Measurements from ENCODE around the gene CHKA. TPM values are rescaled to one million over a fixed set of nuclear protein-coding genes. Genes with fewer than 3 reads are reported as not detected.

The CHKA gene
- total RNA-seq, 1 donor = 10.8 TPM

DNA sequence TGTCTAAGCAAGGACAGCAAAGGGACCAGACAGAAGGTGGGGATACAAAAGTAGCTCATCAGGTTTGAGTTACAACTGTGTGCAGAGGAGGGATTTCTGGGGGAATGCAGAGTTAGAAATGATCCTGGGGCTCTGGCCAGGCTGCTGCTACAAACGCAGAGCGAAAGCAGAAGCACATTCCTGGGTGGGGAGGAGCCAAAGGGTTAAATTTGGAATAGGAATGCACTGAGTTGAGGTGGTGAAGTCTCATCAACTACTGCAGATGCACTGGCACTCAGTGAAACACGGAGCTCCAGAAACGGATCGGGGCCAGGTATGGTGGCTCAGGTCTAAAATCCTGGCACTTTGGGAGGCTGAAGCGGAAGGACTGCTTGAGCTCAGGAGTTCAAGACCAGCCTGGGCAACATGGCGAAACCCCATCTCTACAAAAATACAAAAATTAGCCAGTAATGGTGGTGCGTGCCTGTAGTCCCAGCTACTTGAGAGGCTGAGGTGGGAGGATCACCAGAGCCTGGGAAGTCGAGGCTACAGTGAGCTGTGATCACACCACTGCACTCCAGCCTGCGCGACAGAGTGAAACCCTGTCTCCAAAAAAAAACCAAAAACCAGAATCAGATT lies 3.2 kb downstream of the CHKA start:
- no peak for DNase-seq (ENCODE audit: low read depth)
- H3K4me3 ChIP-seq (ENCODE audit: low read depth, low read length) = peak overlapping the region; percentile 3
- no peak for TF ChIP-seq CTCF (IDR thresholded peaks at IDR 0.05; ENCODE audit: insufficient read depth, low read depth, low read length)

DNA sequence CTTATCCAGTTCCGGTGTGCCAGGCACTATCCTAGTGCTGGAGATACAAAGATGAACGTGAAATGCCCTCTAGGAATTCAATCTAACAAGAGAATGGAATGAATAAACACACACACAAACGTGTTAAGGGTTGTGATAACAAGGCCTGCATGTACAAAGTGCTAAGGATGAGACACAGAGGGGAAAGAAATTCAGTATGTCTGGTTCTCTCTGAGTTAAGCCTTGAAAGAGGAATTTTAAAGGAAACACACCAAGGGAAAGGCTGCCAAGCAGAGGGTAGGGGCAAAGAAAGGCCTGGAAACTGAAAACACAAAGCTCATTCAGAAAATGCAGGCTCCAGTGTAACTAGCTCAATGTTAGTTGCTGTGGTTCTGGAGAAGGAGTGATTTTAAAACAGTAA lies 4.2 kb downstream of the CHKA start:
- DNase-seq (ENCODE audit: low read depth) = no peak
- no peak for TF ChIP-seq CTCF (IDR thresholded peaks at IDR 0.05; ENCODE audit: insufficient read depth, low read depth, low read length)
- H3K4me3 ChIP-seq (ENCODE audit: low read depth, low read length) = no peak overlapping the region

DNA sequence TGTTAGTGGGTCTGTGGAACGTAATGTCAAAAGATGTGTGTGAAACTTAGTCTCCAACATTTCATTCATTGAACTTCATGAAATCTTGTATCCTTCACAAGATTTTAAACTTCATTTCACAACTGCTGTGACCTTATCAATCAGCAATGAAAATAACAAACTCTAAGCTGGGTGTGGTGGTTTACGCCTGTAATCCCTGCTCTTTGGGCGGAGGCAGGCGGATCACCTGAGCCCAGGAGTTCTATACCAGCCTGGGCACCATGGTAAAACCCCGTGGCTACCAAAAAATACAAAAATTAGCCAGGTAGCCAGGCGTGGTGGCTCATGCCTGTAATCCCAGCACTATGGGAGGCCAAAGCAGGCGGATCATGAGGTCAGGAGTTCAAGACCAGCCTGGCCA lies 5.1 kb downstream of the CHKA start:
- no peak for DNase-seq (ENCODE audit: low read depth)
- TF ChIP-seq CTCF (IDR thresholded peaks at IDR 0.05; ENCODE audit: insufficient read depth, low read depth, low read length) = no peak
- H3K4me3 ChIP-seq (ENCODE audit: low read depth, low read length) = no peak overlapping the region

GRCh38 chr11:68115285-68115684 lies 5.9 kb downstream of the CHKA start:
- TF ChIP-seq CTCF (IDR thresholded peaks at IDR 0.05; ENCODE audit: insufficient read depth, low read depth, low read length) = no peak
- DNase-seq (ENCODE audit: low read depth) = no peak
- H3K4me3 ChIP-seq (ENCODE audit: low read depth, low read length) = no peak overlapping the region

GRCh38 chr11:68113986-68114385 lies 7.2 kb downstream of the CHKA start:
- H3K4me3 ChIP-seq (ENCODE audit: low read depth, low read length) = no peak overlapping the region
- TF ChIP-seq CTCF (IDR thresholded peaks at IDR 0.05; ENCODE audit: insufficient read depth, low read depth, low read length) = no peak
- DNase-seq (ENCODE audit: low read depth) = peak; percentile 56

DNA sequence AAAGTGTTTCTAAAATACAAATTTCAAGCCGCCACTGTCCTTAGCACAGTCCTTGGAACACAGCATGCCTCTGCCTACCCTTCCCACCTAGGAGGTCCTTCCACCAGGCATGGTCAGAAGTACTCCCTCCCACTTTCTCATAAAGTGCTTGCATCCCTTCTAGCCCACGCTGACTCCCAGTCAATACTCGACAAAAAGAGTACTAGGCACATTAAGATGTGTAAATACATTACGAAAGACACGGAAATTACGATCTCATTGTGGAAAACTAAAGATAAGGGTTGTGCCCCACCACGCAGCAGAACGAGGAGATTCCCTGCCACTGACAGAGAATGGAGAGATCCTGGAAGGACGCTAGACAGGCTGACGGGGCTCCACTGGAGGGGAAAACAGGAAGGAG lies 13.5 kb downstream of the CHKA start:
- no peak overlapping the region for H3K4me3 ChIP-seq (ENCODE audit: low read depth, low read length)
- TF ChIP-seq CTCF (IDR thresholded peaks at IDR 0.05; ENCODE audit: insufficient read depth, low read depth, low read length) = no peak
- no peak for DNase-seq (ENCODE audit: low read depth)
